Omental fat pad (tissue), 4 donors: ENCODE data around the gene CASP5. TPM values are rescaled to one million over a fixed set of nuclear protein-coding genes. Genes with fewer than 3 reads are reported as not detected.

Experiments
- ATAC-seq: fragments of 150-250 bp; one replicate; pipeline ENCODE4 v1.9.1; 2016; ENCODE audit warnings: mild to moderate bottlenecking, moderate library complexity; ENCODE audit not compliant: low FRiP score
- DNase-seq: peaks from one replicate; pipeline ENCODE4 v3.0.0-alpha.2; 2019; ENCODE audit warnings: low spot score
- CTCF ChIP-seq, 3 donors: fragments of 450-650 bp; IDR thresholded peaks; one replicate each; pipeline ENCODE4 v1.5.1; 2016 to 2017; ENCODE audit warnings: antibody characterized with exemption in 3 of 3, mild to moderate bottlenecking in 3 of 3, moderate library complexity in 2 of 3
- total RNA-seq, 4 donors: library from RNA; depleted of rRNA; stranded (reverse); fragments of >200 nt; gene quantifications; one replicate each; pipeline ENCODE4 v1.1.0, GENCODE V29; 2016

Gene CASP5
- total RNA-seq, 4 donors from 2014 or later, result 0.72 to 3.9 TPM; not detected in 2

GRCh38 chr11:105027678-105028077 is 4.7 kb upstream of the CASP5 start:
- DNase-seq (no peak), ATAC-seq (no peak)
- no peak for TF ChIP-seq CTCF (IDR thresholded peaks at IDR 0.05)

- DNase-seq (no peak), ATAC-seq (no peak)
- TF ChIP-seq CTCF (IDR thresholded peaks at IDR 0.05), result no peak
Observed at GRCh38 chr11:105024394-105024793, 1.4 kb upstream of the CASP5 start.

GRCh38 chr11:105022527-105022926 is 441 bp downstream of the CASP5 start:
- ATAC-seq, result no peak
- no peak for TF ChIP-seq CTCF (IDR thresholded peaks at IDR 0.05)
- DNase-seq, result no peak

GRCh38 chr11:105007463-105007862 is 15.5 kb downstream of the CASP5 start:
- no peak for ATAC-seq

GRCh38 chr11:105005451-105005845 is 17.5 kb downstream of the CASP5 start:
- ATAC-seq (no peak), DNase-seq (no peak)
- no peak for TF ChIP-seq CTCF (IDR thresholded peaks at IDR 0.05)

More at GRCh38 chr11:105007463-105007862, 15.5 kb downstream of the CASP5 start:
- TF ChIP-seq CTCF (IDR thresholded peaks at IDR 0.05), result no peak
- DNase-seq, result no peak

- DNase-seq (no peak), ATAC-seq (no peak)
- no peak for TF ChIP-seq CTCF (IDR thresholded peaks at IDR 0.05)
Observed at GRCh38 chr11:105004021-105004420, 18.9 kb downstream of the CASP5 start.

- no peak for TF ChIP-seq CTCF (IDR thresholded peaks at IDR 0.05)
- DNase-seq, result no peak
- no peak for ATAC-seq
Observed at GRCh38 chr11:105003151-105003550, 19.8 kb downstream of the CASP5 start.
